Measurements from ENCODE around the gene FBLN2. TPM values are rescaled to one million over a fixed set of nuclear protein-coding genes. Genes with fewer than 3 reads are reported as not detected.
"Not testable (repeated sequence)": the region's sequence is repeated elsewhere in the genome, so short reads cannot be mapped to it uniquely, and the experiment has no call there.

FBLN2 gene
- 8.3 TPM for total RNA-seq

- DNase-seq (ENCODE audit: low read depth in 2 of 3, low spot score in 2 of 3): peak in 2 of 3 donors; percentile 46 to 53
Observed at GRCh38 chr3:13548696-13549622, at the start of gene FBLN2. Gene FBLN2, plus strand, starts transcription at chr3:13549125. Its CDS starts 21,231 bp downstream, at chr3:13570356.

- not testable (repeated sequence) for DNase-seq (ENCODE audit: low read depth in 2 of 3, low spot score in 2 of 3)
Observed at GRCh38 chr3:13499246-13499645, 49.7 kb upstream of the FBLN2 start.

DNA sequence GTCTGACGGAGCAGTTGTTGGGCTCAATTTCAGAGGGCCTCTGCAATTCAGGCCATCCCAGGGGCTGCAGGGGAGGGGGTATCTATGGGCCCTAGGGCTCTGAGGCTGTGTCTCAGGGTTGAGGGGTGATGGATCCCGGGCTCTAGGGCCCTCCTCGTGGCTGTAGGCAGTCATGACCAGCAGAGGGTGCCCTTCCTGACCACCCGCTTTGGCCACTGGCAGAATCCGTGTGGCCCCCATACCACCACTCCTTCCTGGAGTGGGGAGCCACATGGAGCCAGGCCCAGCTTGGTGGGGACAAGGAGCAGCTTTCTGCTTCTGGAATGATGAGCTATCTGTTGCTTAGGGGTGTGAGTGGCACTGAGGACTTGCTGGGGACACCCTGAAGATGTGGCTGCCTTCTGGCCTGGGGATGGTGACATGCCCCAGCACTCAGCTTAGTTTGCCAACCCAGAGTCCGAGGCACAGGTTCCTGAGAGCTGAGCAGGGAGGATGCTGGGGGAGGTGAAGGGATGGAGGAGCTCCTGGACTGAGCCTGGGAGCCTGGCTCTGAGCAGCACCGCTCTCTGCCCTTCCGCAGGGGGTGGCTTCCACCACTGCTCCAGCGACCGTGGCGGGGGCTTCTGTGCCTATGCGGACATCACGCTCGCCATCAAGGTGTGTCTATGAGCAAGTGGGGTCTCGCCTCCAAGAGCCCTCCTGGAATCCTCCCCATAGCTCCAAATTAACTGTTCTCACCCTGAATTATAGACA is 48.6 kb upstream of the FBLN2 start:
- no peak for DNase-seq (ENCODE audit: low read depth in 2 of 3, low spot score in 2 of 3)

- no peak for DNase-seq (ENCODE audit: low read depth in 2 of 3, low spot score in 2 of 3)
Observed at GRCh38 chr3:13501056-13501455, 47.9 kb upstream of the FBLN2 start.

GRCh38 chr3:13501521-13501920 is 47.4 kb upstream of the FBLN2 start:
- DNase-seq (ENCODE audit: low read depth in 2 of 3, low spot score in 2 of 3): no peak

DNA sequence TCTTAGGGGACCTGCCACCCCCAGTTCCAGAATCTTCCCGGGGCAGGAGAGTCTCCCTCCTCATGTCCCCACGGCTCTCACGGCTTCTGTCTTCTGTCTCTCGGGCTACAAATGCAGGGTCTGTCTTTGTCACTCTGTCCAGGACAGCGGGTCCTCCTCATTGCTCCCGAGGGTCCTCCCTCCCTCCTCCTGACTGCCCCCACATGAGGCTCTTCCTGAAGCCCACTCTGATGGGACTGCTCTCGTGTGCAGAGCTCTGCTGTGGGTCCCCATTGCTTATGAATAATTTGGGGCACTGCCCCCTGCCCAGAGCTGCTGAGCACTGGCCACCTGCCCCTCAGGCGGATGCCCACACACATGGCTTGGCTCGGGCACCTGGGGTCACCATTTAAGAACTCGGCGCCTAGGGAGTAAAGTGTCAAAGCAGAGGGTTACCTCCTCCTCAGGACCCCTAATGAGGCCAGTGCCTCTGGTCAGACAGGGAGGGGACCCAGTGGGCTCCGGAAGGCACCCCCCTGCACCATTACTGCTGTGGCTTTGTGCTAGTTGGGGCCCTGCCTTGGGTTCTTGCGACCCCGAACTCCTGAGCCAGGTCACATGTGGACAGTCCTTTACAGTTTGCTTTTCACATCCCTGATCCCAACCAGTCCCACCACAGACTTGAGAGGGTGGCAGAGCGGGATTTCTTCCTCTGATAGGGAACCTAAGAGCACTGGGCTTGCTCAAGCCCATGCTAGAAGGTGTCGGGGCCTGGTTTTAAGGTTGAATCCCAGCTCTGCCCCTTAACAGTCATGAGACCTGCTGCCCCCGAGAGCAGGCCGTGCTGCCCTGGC is 46.8 kb upstream of the FBLN2 start:
- DNase-seq (ENCODE audit: low read depth in 2 of 3, low spot score in 2 of 3): no peak

DNA sequence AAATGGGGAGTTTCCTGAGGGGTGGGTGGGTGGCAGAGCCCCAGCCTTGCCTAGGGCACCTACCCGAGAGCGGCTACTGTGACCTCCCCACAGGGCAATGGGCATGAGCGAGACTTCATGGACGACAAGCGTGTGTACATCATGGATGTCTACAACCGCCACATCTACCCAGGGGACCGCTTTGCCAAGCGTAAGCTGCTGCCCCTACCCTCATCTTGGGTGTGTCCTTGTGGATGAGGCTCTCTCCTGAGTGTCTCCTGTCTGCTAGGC is 46.2 kb upstream of the FBLN2 start:
- DNase-seq (ENCODE audit: low read depth in 2 of 3, low spot score in 2 of 3): no peak

DNA sequence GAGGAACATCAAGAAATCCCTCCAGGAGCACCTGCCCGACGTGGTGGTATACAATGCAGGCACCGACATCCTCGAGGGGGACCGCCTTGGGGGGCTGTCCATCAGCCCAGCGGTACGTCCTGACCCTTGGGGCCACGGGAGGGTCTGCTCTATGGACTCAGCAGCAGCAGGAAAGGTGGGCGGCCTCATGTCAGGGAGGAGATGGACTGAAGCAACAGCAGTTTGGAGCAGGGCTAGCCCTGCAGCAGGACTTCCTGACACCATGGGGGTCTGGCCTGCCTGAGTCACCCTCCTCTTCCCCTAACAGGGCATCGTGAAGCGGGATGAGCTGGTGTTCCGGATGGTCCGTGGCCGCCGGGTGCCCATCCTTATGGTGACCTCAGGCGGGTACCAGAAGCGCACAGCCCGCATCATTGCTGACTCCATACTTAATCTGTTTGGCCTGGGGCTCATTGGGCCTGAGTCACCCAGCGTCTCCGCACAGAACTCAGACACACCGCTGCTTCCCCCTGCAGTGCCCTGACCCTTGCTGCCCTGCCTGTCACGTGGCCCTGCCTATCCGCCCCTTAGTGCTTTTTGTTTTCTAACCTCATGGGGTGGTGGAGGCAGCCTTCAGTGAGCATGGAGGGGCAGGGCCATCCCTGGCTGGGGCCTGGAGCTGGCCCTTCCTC is 44.6 kb upstream of the FBLN2 start:
- no peak for DNase-seq (ENCODE audit: low read depth in 2 of 3, low spot score in 2 of 3)

DNA sequence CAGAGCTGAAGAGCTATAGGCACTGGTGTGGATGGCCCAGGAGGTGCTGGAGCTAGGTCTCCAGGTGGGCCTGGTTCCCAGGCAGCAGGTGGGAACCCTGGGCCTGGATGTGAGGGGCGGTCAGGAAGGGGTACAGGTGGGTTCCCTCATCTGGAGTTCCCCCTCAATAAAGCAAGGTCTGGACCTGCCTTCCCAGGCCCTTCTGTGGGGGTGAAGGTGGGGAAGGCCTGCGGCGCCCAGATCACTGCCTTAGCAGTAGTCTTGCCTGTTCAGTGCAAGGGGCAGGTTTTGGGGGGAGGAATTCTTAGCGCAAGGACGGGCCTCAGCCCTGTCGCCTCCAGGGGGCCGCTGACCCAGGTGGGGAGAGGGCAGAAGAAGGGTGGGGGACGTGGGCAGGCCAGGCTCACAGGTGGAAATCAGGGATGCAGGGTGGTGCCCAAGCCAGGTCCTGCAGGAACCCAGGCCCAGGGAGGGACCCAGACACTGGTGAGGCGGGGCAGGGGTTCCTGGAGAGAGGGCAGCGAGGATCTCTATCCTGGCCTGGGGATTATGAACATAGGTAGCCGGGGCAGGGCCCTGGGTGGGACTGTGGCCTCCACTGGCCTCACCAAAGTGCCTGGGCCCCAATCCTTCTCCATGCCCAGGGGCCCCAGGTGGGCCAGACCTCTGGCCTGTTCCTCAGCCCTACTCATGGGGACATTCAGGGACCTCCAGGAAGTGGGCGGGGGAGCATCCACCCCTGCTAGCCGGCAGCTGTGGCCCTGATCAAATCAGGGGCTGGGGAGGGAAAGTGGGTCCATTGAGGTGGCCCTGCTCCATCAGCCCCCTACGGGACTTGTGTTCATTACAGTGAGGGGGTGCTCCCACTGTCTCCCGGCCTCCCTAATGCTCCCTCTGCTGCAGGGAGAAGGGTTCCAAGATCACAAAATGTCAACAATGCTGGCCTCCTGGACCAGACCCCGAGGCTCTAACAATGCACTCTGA is 43.5 kb upstream of the FBLN2 start:
- no peak for DNase-seq (ENCODE audit: low read depth in 2 of 3, low spot score in 2 of 3)

- DNase-seq (ENCODE audit: low read depth in 2 of 3, low spot score in 2 of 3): no peak
Observed at GRCh38 chr3:13506239-13506638, 42.7 kb upstream of the FBLN2 start.

DNA sequence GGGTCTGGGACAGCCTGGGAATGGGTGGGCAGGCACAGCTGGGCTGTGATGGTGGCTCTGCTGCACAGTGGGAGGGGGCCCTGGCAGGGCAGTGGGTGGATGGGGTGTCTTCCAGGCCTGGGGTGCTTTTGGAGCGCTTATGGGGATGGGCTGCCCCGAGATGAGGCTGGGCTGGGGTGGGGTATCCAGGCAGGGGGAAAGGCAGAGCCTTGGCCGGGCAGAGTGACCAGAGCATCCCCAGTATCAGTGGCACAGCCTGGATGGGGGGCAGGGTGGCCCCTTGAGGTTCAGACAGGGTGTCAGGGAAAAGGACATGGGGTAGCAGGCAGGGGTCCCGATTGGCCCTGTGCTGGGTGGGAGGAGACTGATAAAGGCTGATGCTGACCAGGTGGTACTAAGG is 42.2 kb upstream of the FBLN2 start:
- no peak for DNase-seq (ENCODE audit: low read depth in 2 of 3, low spot score in 2 of 3)

DNA sequence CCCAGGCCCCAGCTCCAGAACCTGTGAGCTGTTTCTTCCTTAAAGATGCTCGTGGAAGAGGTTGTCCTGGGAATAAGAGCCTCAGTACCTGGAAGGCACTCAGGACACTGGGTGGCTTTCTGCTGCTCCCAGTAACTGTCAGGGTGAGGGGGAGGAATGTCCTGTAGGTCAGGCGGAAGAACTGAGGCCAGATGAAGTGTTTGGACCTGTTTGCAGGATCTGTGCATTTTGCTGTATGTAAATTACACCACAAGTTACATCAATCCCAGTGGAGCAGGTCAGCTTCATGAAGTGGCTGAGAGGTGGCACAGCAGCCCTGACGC is 41.7 kb upstream of the FBLN2 start:
- no peak for DNase-seq (ENCODE audit: low read depth in 2 of 3, low spot score in 2 of 3)

DNA sequence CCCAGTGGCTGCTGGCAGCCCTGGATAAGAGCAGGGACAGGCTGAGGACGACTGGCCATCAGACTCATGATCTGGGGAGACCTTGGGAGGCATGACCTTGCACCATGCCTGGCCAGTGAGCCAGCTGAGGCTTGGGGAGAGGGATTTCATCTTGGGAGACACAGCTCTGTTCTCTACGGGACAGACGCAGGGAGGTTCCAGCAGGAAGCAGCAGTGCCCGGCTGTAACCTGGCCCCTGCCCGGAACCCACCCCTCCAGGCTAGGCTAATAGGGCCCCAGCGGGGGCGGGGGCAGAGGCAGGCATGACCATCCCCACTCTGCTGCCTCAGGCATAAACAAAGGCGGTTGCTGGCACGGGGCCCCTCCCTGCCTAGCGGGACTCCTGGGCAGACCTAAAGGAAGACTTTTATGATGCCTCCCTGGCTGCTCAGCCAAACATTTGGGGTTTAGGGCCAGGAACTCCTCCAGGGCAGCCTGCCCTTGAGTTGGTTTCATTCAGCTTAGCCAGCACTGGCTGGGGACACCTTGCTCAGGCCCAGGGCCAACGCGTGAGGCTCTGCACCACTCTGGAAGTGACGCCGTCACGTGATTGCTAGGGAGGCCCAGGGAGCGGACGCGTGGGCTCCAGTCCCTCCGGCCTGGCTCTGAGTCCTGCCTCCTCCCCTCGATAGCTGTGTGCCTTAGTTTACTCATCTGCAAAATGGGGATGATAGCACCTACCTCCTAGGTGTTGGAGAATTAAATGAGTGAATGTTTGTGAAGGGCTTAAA is 41.2 kb upstream of the FBLN2 start:
- DNase-seq (ENCODE audit: low read depth in 2 of 3, low spot score in 2 of 3): peak in 1 of 3 donors; percentile 21

- DNase-seq (ENCODE audit: low read depth in 2 of 3, low spot score in 2 of 3): no peak
Observed at GRCh38 chr3:13508496-13508895, 40.4 kb upstream of the FBLN2 start.

GRCh38 chr3:13509059-13509815 is 39.7 kb upstream of the FBLN2 start:
- DNase-seq (ENCODE audit: low read depth in 2 of 3, low spot score in 2 of 3): no peak

DNA sequence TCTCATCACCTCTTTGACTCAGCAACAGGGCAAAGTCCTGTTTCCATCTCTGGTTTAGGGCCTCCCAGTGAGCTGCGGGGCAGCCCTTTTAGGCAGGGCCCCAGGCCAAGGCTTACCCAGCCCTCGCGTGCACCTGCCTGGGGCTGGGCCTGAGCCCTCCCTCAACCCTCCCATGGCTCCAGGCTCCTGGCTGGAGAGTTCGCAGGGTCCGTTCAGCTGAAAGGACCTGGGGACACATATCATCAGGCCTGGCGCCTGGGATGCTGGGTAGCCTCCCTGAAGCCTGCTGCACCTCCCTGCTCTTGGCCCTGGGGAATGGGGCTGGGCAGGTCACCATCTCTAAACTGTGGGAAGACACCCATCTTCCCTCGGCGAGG is 39.1 kb upstream of the FBLN2 start:
- no peak for DNase-seq (ENCODE audit: low read depth in 2 of 3, low spot score in 2 of 3)

- no peak for DNase-seq (ENCODE audit: low read depth in 2 of 3, low spot score in 2 of 3)
Observed at GRCh38 chr3:13512451-13512850, 36.5 kb upstream of the FBLN2 start.
